Activated CD4-positive, alpha-beta T cell treated with anti-CD3 and anti-CD28 coated beads, Interleukin-2, amount 50 U/mL, for 1 hour (primary cell): ENCODE measurements around the gene TMEM167B.
"Not testable (repeated sequence)": the region's sequence is repeated elsewhere in the genome, so short reads cannot be mapped to it uniquely, and the experiment has no call there.

Experiments
- DNase-seq: peaks from one replicate; pipeline ENCODE4 v3.0.0-alpha.2; 2020

TMEM167B gene

DNA sequence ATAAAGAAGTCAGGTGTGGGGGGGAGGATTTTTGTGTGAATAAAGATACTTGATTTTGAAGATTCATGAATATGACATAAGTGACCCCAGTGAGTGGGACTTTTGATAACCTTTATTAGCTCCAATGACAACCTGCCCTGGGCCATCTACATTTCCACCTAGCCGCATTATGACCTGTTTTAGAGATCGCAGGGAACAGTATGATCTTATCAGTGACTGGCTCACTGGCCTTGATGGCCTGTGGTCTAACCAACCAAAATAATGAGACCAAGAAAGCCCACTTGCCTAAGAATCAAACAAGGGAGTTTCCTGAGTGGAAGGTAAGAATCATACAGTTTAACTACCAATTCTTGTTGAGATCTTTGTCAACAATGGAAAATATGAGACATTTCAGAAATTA, 25.1 kb downstream of the TMEM167B start:
- no peak for DNase-seq

DNA sequence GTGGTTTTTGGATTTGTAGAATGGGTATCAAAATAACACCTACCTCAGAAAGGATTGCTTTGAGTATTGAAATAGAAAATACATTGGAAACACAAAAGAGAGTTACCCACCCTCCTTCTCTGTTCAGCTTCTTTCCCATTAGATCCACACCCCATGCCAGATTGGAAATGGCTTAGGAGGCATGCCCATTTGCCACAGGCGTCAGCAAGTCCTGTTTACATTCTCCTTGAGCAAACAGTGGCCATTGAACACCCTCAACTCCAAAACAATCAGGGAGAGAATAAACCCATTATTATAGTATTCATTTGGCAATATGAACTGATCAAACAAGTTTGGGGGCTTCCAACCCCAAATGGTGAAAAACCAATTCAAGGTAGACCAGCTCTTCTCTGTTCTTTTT, 25.7 kb downstream of the TMEM167B start:
- DNase-seq: no peak

DNA sequence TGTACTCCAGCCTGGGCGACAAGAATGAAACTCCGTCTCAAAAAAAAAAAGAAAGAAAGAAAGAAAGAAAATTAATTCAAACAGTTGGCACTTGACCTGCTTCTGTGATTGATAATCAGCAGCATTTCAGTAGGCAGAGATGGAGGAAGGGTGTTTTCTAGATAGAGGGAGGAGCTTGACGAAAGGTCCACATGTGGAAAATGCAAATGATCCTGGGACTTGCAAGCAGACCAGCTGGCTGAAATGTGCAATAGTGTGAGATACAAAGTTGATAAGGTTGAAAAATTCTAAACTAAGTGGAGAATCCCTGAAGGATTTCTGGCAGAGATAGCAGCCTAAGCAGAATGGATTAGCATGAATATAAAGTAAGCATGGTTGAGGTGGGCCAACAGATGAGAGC, 27.5 kb downstream of the TMEM167B start:
- no peak for DNase-seq

DNA sequence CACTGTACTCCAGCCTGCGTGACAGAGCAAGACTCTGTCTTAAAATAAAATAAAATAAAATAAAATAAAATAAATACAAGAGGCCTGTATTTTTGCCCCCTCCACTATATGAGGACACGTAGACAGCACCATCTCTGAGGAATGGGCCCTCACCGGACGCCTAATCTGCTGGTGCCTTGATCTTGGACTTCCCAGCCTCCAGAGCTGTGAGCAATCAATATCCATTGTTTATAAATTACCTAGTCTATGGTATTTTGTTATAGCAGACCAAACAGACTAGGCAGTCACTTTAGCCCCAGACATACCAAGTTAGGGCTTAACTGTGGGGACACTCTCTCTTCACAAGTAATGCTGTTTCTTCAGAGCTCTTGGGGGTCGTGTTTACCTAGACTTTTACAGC, 29.8 kb downstream of the TMEM167B start:
- no peak for DNase-seq

DNA sequence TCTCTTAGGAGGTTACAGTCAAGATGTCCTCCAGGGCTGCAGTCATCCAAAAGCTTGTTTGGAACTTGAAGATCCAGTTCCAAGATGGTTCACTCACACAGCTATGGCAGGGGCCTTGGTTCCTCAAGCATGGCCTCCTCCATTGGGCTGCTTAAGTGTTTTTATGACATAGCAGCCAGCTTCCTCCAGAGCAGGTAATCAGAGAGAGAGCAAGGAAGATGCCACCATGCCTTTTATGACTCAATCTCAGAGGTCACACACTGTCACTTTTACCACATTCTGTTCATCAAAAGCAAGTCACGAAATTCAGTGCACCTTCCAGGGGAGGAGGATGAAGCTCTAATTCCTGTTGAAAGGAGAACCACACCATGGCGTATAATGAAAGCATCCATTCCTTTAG, 40.5 kb downstream of the TMEM167B start:
- DNase-seq: no peak

DNA sequence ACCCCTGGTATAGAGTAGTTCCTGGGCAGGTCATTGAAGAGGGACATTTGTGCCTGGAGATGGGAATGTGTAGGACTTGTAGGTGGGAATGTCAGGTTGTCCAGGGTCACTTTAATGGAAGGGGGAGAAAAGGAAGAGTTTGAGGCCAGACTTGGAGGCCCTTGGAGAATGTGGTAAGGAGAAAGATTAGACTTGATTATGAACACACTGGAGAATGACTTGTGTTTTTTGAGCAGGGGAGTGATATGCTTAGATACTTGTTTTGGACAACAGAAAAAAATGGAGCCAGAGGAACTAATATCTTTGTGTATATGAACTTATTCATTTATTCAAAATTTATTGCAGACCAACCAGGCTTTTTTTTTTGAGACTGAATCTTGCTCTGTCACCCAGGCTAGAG, 41.2 kb downstream of the TMEM167B start:
- no peak for DNase-seq

DNA sequence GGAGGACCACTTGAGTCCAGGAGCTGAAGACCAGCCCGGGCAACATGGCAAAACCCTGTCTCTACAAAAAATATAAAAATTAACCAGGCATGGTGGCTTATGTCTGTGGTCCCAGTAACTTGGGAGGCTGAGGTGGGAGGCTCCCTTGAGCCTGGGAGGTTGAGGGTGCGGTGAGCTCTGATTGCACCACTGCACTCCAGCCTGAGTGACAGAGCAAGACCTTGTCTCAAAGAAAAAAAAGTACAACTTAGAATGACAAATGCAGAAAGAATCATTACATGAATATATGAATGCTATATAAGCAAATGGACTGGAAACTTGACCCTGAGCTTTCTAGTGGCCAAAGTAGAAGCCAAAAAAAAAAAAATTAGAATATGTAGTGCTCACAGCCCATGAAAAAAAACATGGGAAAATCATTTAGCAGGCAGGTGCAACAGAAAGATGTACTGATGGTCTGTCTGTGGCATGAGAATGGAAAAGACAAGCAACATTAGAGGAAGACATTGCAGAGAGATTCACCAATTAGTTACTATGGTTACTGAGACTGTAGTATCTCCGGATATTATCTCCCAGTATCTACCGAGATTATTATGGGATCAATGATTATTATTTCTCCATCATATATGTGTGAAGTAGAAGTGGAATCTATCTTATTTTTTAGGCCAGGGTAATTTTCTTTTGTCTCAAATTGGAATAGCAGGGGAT, 42.6 kb downstream of the TMEM167B start:
- DNase-seq: no peak

DNA sequence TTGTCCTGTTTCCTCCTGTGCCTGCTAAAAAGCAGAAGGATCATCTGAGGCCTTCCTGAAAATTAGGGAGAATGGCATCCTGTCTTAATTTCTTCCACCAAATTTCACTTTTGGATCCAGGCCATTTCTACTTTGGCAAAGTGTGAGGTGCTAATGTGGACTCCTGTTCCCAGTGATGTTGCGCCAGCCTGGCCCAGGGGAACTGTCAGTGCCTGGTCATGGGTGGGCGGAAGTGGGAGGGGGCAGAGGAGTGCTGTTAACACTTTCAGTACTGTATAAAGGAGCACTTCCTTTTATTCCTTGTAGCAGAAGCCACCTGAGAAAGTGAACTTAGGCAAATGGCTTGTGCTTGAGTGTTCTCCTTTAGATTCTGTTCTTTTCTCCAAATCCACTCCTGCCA, 43.3 kb downstream of the TMEM167B start:
- DNase-seq: no peak

DNA sequence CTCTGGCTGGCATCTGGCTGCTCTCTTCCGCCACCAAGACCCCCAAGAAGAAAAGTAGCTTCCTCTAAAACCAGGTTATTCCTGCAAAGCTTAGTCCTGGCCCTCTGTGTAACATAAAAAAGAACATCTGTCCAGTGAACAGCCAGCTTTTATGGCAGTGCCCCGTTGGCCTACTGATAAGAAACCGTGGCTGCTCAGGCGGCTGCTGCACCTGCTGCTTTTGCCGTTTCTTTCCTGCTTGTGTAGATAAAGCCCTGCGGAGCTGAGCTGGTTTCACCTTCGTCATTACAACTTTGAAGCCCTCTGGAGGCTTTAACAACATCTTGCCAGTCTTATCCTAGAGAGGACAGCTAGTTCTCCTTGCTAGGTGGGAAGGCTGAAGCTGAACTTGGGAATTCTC, 43.9 kb downstream of the TMEM167B start:
- DNase-seq: no peak

DNA sequence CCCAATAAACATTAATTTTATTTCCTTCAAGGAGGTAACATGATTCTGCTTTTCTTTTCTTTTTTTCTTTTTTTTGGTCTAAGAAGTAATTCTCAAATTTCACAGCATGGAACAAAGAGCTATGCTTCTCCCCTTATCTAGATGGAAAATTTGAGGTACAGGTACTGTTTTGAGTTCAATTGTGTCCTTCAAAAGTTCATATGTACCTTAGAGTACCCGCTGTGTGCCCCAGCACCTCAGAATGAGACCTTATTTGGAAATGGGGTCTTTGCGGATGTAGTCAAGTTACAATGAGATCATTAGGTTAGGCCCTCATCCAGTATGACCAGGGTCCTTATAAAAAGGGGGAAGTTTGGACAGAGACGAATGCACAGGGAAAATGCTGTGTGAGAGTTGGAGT, 45.4 kb downstream of the TMEM167B start:
- no peak for DNase-seq

DNA sequence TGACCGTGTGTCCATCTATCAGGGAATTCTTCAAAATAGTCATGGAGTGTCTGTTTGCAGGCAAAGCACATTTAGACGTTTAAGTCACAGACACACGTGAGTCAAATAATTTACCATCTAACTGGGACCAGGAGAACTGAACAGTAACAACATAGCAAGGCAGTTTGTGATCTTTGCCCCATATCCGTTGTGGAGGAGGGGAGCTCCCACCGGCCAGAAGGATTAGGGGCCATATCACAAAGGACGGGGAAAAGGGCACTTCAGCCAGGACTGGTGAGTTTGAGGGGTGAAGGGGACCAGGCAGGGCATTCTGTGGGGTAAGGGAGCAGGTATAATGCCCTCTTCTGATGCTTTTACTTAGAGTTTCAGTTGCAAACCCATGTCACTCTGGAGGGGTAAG, 46.2 kb downstream of the TMEM167B start:
- DNase-seq: no peak

DNA sequence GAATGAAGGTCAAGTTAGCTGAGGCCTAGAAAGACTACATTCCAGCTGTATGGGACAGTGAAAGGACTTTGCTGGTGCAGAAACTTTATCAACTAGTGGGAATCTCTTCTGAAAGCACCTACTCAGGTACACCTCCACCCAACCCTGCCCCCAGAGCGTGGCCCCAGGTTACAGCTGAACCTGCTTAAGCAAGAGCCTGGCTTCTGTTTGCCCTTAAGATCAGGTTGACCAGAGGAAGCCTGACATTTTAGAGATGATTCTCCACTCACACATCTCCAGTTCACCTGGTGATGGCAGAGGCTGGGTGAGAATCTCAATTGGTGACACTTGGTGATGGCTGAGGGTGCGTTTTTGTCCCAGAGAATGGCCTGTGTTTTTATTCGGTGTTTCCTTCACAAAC, 47.4 kb downstream of the TMEM167B start:
- DNase-seq: no peak

DNA sequence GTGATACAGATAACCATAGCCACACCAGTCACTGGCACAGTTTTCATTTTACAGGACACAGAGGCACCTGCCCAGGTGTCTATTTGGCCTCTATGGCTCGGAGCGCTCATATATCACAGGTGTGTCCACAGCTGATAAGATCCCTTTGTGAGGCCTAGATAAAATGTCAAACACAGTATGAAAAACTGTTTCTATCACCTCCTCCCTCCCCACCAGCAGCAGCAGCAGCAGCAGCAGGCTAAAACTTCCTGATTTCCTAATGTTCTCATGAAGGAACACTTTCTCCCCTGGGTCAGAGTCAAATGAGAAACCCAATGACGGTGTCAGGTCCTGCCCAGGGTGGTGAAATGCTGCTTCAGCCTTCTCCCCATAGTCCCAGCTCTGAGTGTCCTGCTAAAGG, 47.8 kb downstream of the TMEM167B start:
- no peak for DNase-seq

DNA sequence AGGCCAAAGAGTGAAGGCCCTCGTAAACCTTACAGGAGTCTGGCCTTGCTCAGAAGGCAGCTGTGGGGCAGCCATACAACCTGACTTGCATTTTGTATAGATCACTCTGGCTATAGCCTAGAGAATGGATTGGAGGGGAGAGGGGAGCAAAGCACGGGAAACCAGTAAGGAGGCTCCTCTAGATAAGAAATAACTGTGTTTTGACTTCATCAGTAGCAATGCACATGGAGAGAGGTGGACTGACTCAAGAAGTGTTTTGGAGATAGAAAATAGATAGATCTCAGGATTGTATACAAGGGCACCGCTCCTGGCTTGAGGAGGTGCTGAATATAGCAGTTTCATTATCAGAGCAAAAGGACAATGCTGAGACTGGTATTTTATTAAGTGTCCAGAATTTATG, 49.8 kb downstream of the TMEM167B start:
- no peak for DNase-seq

DNA sequence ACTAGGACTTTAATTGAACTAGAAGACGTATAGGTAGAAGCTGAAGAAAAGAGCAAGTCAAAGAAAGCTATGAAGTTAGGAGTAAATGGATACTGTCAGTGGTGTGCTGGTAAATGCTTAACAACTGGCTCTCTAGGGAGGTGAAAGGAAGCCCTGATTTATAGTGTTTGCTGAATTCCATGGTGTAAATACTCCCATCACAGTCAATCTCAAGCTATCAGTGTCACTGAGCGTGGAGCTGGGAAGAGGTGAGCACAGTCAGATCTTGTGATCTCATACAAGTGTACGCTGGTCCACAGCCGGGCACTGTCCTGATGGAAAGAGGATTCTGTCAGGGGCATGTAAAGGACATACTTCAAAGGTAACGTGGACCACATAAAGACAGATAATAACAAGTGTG, 51.7 kb downstream of the TMEM167B start:
- no peak for DNase-seq

DNA sequence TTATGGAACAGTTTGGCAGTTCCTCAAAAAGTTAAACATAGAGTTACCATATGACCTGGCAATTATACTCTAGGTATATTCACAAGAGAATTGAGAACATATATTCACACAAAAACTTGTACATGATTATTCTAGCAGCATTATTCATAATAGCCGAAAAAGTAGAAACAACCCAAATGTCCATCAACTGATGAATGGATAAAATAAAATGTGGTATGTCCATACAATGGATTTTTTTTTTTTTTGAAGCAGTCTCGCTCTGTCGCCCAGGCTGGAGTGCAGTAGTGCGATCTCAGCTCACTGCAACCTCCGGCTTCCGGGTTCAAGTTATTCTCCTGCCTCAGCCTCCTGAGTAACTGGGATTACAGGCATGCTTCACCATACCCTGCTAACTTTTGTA, 52.2 kb downstream of the TMEM167B start:
- DNase-seq: not testable (repeated sequence)
